ENCODE data around the gene SLC23A3.
"Not testable (repeated sequence)": the region's sequence is repeated elsewhere in the genome, so short reads cannot be mapped to it uniquely, and the experiment has no call there.

The SLC23A3 gene

DNA sequence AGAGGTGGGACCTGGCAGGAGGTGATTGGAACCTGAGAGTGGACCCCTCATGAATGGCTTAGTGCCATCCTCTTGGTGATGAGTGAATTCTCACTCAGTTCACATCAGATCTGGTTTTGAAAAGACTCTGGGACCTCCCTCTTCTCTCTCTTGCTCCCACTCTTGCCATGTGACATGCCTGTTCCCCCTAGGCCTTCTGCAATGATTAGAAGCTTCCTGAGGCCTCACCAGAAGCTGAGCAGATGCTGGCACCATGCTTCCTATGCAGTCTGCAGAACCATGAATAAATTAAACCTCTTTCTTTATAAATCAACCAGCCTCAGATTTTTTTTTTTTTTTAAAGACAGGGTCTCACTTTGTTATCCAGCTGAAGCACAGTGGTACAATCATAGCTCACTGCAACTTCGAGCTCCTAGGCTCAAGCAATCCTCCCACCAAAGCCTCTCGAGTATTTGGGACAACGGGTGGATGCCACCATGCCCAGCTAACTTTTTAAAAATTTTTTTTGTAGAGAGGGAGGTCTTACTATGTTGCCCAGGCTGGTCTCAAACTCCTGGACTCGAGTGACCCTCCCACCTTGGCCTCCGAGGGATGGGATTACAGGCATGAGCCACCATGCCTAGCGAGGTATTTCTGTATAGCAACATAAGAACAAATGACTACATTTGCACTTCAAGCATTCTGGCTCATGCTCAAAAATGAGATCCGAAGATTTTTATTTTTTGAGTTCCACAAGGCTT is 34.8 kb upstream of the SLC23A3 start:
- no peak for DNase-seq (ENCODE audit: low read depth in 2 of 2)

DNA sequence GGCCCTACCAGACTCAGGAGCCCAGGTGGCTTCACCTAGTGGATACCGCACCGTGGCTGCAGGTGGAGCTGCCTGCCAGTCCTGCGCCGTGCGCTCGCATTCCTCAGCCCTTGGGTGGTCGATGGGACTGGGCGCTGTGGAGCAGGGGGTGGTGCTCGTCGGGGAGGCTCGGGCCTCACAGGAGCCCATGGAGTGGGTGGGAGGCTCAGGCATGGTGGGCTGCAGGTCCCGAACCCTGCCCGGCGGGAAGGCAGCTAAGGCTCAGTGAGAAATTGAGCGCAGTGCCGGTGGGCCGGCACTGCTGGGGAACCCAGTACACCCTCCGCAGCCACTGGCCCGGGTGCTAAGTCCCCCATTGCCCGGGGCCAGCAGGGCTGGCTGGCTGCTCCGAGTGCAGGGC is 31.5 kb upstream of the SLC23A3 start:
- not testable (repeated sequence) for DNase-seq (ENCODE audit: low read depth in 2 of 2)

DNA sequence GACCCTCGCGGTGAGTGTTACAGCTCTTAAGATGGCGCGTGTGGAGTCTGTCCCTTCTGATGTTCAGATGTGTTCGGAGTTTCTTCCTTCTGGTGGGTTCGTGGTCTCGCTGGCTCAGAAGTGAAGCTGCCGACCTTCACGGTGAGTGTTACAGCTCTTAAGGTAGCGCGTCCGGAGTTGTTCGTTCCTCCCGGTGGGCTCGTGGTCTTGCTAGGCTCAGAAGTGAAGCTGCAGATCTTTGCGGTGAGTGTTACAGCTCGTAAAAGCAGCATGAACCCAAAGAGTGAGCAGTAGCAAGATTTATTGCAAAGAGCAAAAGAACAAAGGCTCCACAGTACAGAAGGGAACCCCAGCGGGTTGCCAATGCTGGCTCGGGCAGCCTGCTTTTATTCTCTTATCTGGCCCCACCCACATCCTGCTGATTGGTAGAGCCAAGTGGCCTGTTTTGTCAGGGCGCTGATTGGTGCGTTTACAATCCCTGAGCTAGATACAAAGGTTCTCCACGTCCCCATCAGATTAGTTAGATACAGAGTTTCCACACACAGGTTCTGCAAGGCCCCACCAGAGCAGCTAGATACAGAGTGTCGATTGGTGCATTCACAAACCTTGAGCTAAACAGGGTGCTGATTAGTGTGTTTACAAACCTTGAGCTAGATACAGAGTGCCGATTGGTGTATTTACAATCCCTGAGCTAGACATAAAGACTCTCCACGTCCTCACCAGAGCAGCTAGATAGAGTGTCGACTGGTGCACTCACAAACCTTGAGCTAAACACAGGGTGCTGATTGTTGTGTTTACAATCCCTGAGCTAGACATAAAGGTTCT is 30.9 kb upstream of the SLC23A3 start:
- DNase-seq (ENCODE audit: low read depth in 2 of 2), result not testable (repeated sequence)

DNA sequence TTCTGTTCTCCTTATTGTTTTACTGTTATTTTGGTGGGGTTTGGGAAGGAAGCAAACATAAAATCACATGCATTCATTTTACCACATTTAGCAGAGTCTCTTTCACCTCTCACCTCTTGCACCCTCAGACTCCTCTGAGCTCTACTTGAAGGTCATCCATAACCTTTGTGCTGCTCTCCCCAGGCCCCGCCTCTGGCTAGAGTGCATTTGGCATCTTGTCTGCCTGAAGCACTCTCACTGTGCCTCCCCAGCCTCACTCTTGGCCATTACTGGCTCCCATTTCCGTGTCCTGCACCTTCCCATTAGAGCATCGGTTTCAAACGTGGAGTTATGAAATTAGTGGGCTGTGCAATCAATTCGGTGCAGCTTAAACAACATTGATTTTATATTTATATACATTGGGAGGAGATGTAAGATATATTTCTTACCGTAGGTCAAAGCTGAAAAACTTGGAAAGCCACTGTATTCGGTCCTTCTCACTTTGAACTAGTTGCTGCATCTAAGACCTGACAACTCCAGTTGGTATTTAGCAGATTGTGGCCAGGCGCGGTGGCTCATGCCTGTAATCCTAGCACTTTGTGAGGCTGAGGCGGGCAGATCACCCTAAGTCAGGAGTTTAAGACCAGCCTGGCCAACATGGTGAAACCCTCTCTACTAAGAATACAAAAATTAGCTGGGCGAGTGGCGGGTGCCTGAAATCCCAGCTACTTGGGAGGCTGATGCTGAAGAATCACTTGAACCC is 29.8 kb upstream of the SLC23A3 start:
- no peak for DNase-seq (ENCODE audit: low read depth in 2 of 2)

DNA sequence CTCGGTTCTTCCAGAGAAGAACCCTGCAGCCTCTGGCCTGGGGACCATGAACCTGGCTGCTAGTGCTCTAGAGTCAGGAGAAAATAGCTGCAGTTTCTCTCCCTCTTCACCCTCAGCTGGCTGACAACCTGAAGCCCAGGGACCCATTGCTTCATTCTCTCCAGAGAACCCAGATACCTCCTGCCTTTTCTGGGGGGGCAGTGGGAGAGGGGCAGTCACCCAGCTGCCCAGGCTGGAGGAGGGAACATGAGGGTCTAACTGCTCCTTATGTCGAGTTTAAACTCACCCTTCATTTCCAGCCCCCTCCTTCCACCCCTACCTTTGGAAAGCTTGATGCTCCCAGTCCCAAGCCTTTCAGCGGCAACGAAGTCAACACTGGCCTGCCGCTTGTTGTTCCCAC is 29.1 kb upstream of the SLC23A3 start:
- no peak for DNase-seq (ENCODE audit: low read depth in 2 of 2)

DNA sequence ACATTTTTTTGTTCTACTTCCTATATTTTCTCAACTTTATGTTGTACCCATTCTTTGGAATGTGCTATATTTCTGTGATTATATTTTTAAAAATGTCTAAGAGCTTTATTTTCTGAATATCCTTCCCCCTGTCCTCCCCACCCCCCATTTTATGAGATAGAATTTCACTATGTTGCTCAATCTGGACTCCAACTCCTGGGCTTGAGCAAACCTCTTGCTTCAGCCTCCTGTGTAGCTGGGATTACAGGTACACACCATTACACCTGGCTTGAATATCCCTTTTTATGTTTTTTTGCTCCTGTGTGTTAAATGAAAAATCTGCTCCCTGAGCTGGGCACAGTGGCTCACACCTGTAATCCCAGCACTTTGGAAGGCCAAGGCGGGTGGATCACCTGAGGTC is 27.6 kb upstream of the SLC23A3 start:
- no peak for DNase-seq (ENCODE audit: low read depth in 2 of 2)

DNA sequence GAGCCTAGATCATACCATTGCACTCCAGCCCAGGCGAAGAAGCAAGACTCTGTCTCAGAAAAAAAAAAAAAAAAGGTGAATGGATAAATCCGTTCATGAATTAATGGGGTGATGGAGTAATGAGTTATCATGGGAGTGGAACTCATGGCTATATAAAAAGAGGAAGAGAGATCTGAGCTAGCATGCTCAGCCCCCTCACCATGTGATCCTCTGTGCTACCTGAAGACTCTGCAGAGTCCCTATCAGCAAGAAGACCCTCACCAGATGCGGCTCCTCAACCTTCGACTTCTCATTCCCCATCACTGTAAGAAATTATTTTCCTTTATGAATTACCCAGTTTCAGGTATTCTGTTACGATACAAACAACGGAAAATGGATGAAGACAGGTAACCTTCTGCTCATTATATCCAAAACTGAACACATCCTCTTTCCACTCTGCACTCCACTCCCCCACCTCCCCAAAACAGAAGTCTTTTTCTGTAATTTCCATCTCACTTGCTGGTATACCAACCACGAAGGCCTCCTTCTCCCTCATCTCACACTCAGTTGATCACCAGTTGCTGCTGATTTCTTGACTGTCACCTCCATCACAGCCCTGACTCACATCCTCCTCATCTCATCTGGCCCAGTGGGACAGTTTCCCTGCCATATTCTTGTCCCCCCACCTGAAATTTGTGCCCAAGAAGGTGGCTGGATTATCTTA is 17.1 kb upstream of the SLC23A3 start:
- DNase-seq (ENCODE audit: low read depth in 2 of 2), result no peak

DNA sequence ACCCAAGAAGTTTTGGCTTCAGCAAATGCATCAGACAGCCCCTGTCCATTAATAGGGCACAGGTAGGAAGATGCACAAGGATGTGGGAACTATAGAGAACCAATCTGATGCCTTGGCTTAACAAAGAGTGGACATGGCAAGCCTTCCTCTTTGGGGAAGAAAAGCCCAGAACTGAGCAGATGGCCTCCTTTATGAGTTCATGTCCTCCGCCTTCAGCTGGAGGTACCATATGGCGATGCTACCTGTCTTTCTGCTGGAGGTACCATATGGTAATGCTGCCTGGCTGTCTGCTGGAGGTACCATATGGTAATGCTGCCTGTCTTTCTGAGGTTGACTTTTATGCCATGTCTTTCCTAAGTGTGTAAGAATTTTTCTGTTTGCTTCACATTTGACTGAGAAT is 14.3 kb upstream of the SLC23A3 start:
- DNase-seq (ENCODE audit: low read depth in 2 of 2), result no peak

DNA sequence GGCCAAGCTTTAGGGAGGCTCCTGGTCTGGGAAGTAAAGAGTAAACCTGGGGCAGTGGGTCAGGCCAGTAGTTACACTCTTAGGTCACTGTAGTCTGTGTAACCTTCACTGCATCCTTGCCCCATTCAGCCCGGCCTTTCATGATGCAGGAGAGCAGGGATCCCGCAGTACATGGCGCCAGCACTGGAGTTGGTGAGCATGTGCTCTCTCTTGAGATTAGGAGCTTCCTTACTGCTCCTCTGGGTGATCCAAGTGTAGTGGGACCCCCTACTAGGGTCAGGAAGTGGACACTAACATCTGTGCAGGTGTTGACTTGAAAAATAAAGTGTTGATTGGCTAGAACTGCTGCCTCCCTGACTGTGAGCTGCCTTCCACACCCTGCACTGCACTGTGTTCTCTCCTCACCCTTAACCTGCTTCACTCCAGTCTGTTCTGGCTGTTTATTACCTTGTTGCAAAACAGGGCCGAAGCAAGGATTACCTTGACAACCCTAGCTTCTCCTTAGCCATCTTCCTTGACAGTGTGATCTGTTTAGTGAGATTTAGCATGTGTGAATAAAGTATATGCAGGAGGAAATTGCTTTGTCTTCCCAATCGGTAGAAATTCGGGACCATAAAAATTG is 13.4 kb upstream of the SLC23A3 start:
- no peak for DNase-seq (ENCODE audit: low read depth in 2 of 2)

DNA sequence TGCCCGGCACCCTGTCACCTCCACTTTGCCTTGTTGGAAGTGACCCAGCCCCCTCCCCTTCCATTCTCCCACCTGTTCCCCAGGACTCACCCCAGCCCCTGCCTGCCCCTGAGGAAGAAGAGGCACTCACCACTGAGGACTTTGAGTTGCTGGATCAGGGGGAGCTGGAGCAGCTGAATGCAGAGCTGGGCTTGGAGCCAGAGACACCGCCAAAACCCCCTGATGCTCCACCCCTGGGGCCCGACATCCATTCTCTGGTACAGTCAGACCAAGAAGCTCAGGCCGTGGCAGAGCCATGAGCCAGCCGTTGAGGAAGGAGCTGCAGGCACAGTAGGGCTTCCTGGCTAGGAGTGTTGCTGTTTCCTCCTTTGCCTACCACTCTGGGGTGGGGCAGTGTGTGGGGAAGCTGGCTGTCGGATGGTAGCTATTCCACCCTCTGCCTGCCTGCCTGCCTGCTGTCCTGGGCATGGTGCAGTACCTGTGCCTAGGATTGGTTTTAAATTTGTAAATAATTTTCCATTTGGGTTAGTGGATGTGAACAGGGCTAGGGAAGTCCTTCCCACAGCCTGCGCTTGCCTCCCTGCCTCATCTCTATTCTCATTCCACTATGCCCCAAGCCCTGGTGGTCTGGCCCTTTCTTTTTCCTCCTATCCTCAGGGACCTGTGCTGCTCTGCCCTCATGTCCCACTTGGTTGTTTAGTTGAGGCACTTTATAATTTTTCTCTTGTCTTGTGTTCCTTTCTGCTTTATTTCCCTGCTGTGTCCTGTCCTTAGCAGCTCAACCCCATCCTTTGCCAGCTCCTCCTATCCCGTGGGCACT is 12.7 kb upstream of the SLC23A3 start:
- DNase-seq (ENCODE audit: low read depth in 2 of 2), result no peak

DNA sequence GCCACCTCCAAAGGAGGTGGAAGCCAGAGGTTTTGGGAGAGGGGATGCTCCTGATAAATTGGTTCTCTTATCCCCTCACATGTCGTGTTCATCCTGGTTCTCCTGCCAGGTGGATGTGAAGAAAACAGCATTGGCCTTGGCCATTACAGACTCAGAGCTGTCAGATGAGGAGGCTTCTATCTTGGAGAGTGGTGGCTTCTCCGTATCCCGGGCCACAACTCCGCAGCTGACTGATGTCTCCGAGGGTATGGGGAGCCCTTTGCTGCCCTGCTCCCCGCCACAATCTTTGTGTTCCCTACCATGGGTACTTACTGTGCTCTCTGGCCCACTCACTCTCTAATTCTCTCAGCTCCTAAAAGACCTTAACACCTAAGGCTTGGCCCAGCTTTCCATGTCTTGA is 11.7 kb upstream of the SLC23A3 start:
- DNase-seq (ENCODE audit: low read depth in 2 of 2), result no peak

DNA sequence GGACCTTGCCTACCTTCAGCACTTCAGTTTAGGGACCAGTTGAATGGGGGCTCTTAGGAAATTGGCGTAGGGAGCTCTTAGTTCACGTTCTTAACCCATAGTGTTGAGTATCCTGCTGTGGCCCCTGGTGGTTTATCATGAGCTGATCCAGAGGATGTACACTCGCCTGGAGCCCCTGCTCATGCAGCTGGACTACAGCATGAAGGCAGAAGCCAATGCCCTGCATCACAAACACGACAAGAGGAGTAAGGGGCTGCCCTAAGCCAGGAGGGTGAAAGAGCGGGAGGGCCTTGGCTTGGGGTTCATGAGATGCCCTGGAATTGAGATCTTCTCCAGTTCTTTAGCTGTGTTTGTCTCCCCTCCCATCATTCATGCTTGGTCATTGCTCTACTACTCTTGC is 11.1 kb upstream of the SLC23A3 start:
- DNase-seq (ENCODE audit: low read depth in 2 of 2), result no peak

DNA sequence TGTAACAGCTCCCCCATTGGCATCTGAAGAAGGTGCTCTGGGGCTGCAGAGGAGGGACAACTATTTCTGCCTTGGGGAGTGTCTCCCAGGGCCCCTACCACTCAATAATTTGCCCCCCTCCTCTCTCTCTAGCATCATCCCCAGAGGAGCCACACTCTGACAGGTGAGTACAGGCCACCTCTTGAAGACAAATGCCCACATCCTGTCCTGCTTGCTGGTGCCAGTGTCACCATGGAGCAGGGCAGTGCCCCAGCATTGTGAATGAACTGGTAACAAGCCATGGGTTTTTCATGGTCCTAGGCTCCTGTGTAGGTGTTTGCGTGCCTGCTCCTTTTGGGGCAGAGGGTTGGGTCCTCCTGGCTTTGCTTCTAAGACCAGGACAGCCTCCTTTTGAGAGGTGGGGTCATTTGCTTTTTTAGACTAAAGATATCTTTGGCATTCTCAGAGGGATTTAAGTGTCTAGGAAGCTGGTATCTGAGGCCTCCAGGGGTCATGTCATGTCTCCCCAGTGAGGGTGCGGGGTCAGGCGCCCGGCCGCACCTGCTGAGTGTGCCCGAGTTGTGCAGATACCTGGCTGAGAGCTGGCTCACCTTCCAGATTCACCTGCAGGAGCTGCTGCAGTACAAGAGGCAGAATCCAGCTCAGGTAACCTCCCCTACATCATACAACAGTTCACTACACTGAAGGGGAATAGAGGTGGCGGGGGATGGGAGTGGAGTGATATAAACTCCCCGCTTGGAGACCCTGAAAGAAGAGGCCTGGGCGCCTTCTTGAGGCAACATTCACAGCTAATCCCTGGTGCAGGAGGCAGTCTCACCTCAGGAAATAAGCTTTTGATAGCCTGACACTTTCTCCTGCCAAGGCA is 10.0 kb upstream of the SLC23A3 start:
- no peak for DNase-seq (ENCODE audit: low read depth in 2 of 2)

DNA sequence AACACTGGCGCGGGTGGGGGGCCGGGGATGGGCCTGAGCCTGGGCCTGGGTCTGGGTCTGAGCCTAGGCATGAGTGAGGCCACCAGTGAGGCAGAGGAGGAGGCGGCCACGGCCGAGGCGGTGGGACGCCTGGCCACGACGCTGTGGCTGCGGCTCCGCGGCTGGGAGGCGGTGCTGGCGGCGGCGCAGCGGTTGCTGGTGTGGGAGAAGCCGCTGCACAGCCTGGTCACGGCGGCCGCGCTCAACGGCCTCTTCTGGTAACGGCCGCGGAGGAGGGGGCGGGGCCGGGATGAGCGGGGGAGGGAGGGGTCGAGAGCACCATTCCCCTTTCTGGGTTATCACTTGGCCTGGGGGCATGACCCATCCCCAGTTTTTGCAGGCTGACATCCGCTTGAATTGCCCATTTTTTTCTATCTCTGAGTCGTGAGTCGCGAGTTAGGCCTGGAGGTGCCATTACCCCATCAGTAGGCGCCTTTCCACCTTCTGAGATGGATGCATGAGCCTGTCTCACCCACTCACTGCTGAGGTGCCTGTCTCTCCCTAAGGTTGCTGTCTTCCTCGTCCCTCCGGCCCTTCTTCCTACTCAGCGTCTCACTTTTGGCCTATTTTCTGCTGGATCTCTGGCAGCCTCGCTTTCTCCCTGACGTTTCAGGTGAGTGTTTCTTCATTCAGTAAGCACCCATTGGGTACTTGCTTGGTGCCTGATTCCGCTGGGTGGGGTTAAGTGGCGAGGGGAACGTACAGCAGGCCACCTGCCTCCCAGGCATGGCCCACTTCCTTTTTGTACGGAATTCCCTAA is 8.7 kb upstream of the SLC23A3 start:
- DNase-seq (ENCODE audit: low read depth in 2 of 2), result peak in 1 of 2 donors; percentile 36

DNA sequence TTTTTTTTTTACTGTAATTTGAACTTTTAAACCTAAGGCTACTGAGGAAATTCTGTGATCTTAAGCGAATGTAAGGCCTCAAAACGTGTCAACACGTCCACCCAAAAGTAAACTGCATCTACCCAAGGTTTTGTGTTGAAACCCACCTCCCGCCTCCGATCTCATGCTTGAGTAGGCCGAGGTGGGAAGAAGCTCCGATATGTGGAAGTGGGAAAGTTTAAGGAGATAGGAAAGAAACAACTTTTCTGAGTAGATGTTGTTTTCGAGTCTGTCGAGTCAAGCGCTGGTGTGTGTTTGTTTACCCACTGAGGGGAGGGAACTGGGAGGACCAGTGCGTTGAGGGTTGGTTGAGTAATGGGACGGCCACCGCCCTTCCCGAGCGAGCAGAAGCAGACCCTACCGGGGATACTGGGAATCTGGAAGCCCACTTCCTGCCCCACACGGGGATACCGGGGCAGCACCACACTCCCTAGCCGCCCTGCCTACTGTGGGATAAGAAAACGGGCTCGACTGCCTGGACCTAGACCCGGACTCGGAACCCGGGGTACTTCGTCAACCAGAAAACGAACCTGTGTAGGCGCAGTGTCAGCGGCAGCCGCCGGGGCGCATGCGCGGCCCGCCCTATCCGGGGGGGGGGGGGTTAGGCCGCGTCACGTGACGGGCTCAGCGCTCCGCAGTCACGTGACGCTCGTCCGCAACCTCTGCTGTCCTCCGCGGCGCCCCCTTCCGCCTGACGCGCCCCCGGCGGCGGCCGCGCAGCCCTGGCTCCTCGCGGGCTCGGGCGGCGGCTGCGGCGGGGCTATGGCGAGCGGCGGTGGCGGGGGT is 7.9 kb upstream of the SLC23A3 start, which contains the start of gene RETREG2:
TSS of gene RETREG2 (plus strand) at position 724 of the 825 bp plus-strand sequence. CDS start at position 802, 78 bp downstream.
- DNase-seq (ENCODE audit: low read depth in 2 of 2), result peak; percentile 56 to 77

DNA sequence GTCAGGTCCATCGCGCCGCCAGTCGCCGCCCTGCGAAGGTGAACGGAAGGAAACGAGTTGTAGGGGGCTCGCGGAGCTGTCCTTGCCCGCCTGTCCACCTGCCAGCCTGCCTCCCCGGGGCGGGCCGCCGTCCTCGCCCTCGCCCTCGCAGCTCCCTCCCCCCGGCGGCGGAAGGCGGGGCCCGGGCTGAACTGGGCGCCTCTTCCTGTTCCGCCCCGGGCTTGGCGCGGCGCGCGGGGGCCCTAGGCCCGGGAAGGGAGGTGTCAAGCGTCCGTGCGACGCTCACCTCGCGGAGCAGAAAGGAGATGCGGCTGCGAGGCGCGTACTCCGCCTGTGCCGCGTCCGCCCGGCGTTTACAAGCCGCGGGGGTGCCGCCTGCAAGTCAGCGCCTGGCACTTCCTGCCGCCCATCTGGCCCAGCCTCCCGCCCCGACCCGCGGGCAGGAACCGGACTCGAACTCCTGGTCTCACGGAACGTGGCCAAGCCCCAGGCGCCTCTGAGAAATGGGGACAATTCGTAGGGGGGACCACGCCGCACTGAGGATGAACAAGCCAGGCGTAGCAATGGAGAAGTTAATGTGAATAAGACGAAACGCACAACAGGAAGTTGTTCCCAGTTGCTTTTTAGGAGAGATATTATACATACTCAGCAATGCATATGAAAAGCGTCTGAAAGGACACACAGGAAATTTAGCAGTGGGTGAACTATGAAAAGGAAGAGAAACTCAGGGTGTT is 7.2 kb upstream of the SLC23A3 start, which contains the start of gene CNPPD1:
TSS of gene CNPPD1 (minus strand) at position 108 of the 734 bp plus-strand sequence. CDS start at position 11, 97 bp downstream.
- DNase-seq (ENCODE audit: low read depth in 2 of 2), result peak; percentile 66 to 86
